Measurements from ENCODE around the gene EPC2. TPM values are rescaled to one million over a fixed set of nuclear protein-coding genes. Genes with fewer than 3 reads are reported as not detected.

EPC2 gene
- total RNA-seq, 1 experiment from 2014 or later = 29.4 TPM

GRCh38 chr2:148614014-148614321 is 30.6 kb upstream of the EPC2 start:
- no TSS peak for BruUV-seq (replicated peaks)
- Mint-ChIP-seq H3K4me1 (ENCODE audit: low read depth, unreplicated experiment) (peaks cover 23% of the 10 kb centered on the region), H3K27ac (ENCODE audit: unreplicated experiment) (peak overlapping the region; percentile 66), H3K9me3 (ENCODE audit: low read depth, unreplicated experiment) (no peaks in the 10 kb centered on the region), H3K27me3 (ENCODE audit: unreplicated experiment) (no peaks in the 10 kb centered on the region), H3K36me3 (ENCODE audit: insufficient read depth, unreplicated experiment) (peaks cover 4% of the 10 kb centered on the region), H3K4me3 (ENCODE audit: low read depth, unreplicated experiment) (no peak overlapping the region)
- CTCF ChIA-PET = interaction anchor here (3.0 kb wide), 1 partner anchor 32 kb away, joined by 15 read pairs; no protein-coding TSS in a partner anchor
- peak; percentile 11 for DNase-seq
- TF ChIP-seq CTCF (IDR thresholded peaks at IDR 0.05; ENCODE audit: unreplicated experiment) = no peak
- intact Hi-C loops (cut with micrococcal nuclease; ENCODE audit: unreplicated experiment) = no loop called here

DNA sequence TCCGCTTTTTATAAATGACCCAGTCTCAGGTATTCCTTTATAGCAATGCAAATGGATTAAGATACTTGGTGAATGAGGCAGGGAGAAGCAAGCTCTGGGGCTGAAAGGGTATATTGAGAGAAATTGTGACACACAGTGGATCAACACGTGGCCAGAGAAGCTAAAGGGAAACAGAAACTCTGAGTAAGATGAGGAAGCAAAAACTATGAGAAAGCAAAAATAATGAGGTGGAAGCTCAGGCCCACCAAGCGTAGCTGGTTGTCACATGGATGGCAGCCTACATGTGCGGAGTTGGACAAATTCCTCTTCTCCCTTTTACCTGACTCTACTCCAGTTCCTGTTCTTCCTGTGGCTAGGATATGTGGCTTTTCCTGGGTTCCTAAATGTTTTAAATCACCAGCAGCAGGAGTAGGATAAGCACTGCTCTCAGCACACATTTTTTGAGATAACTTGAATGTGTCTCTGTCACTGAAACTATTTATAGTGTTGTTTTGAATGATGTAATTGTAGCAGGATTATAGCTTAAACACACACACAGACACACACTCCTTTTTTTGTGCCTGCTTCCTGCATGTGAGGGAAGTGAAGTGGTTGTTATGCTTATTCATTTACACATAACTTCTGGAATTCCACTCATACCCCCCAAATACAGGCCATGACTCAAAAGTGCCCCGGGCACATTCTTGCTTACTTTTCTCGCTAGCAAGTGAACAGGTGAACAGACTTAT is 30.1 kb upstream of the EPC2 start:
- TSS peak; percentile 74 for BruUV-seq (replicated peaks)
- Mint-ChIP-seq H3K27ac (ENCODE audit: unreplicated experiment) (peak overlapping the region; percentile 66), H3K9me3 (ENCODE audit: low read depth, unreplicated experiment) (no peaks in the 10 kb centered on the region), H3K36me3 (ENCODE audit: insufficient read depth, unreplicated experiment) (peaks cover 4% of the 10 kb centered on the region), H3K4me3 (ENCODE audit: low read depth, unreplicated experiment) (peak overlapping the region; percentile 9), H3K27me3 (ENCODE audit: unreplicated experiment) (no peaks in the 10 kb centered on the region), H3K4me1 (ENCODE audit: low read depth, unreplicated experiment) (peaks cover 23% of the 10 kb centered on the region)
- peak; percentile 68 for DNase-seq
- no peak for TF ChIP-seq CTCF (IDR thresholded peaks at IDR 0.05; ENCODE audit: unreplicated experiment)
- CTCF ChIA-PET = interaction anchor here (0.8 to 3.0 kb wide), 3 partner anchors 14 to 31 kb away, joined by 4 to 15 read pairs (median 4); no protein-coding TSS in a partner anchor
- intact Hi-C loops (cut with micrococcal nuclease; ENCODE audit: unreplicated experiment) = no loop called here

- peaks cover 23% of the 10 kb centered on the region for H3K4me1 Mint-ChIP-seq (ENCODE audit: low read depth, unreplicated experiment)
- no peak for TF ChIP-seq CTCF (IDR thresholded peaks at IDR 0.05; ENCODE audit: unreplicated experiment)
Measured at GRCh38 chr2:148615381-148615841, 29.1 kb upstream of the EPC2 start.

GRCh38 chr2:148616662-148617061 is 27.9 kb upstream of the EPC2 start:
- no peak for DNase-seq
- intact Hi-C loops (cut with micrococcal nuclease; ENCODE audit: unreplicated experiment) = no loop called here
- Mint-ChIP-seq H3K4me3 (ENCODE audit: low read depth, unreplicated experiment) (no peak overlapping the region), H3K27me3 (ENCODE audit: unreplicated experiment) (no peaks in the 10 kb centered on the region), H3K27ac (ENCODE audit: unreplicated experiment) (no peak overlapping the region), H3K36me3 (ENCODE audit: insufficient read depth, unreplicated experiment) (peaks cover 4% of the 10 kb centered on the region), H3K9me3 (ENCODE audit: low read depth, unreplicated experiment) (no peaks in the 10 kb centered on the region), H3K4me1 (ENCODE audit: low read depth, unreplicated experiment) (peaks cover 23% of the 10 kb centered on the region)
- TF ChIP-seq CTCF (IDR thresholded peaks at IDR 0.05; ENCODE audit: unreplicated experiment) = no peak
- CTCF ChIA-PET = no interaction called here
- no TSS peak for BruUV-seq (replicated peaks)

More at GRCh38 chr2:148615381-148615841, 29.1 kb upstream of the EPC2 start:
- Mint-ChIP-seq H3K27ac (ENCODE audit: unreplicated experiment) (peak overlapping the region; percentile 66), H3K9me3 (ENCODE audit: low read depth, unreplicated experiment) (no peaks in the 10 kb centered on the region), H3K27me3 (ENCODE audit: unreplicated experiment) (no peaks in the 10 kb centered on the region), H3K36me3 (ENCODE audit: insufficient read depth, unreplicated experiment) (peaks cover 4% of the 10 kb centered on the region), H3K4me3 (ENCODE audit: low read depth, unreplicated experiment) (no peak overlapping the region)
- BruUV-seq (replicated peaks) = no TSS peak
- CTCF ChIA-PET = interaction anchor here (0.5 to 3.0 kb wide), 4 partner anchors 13 to 32 kb away, joined by 4 to 15 read pairs (median 4); no protein-coding TSS in a partner anchor
- no peak for DNase-seq
- intact Hi-C loops (cut with micrococcal nuclease; ENCODE audit: unreplicated experiment) = no loop called here

Data from Calu3 (cell line).